ENCODE data around the gene VPS13D.

GRCh38 chr1:12552111-12552888 lies 322.5 kb downstream of the VPS13D start:
- TF ChIP-seq EZH2 (IDR thresholded peaks at IDR 0.05) = no peak
- TF ChIP-seq POLR2AphosphoS5 (IDR thresholded peaks at IDR 0.05; ENCODE audit: borderline replicate concordance, low read depth, low read length) = no peak
- no peak for TF ChIP-seq FOXP2 (optimal IDR thresholded peaks at IDR 0.05; ENCODE audit: control extremely low read depth, extremely low read length, insufficient read depth)

All from SK-N-MC (cell line).